Measurements from ENCODE around the gene BAAT. TPM values are rescaled to one million over a fixed set of nuclear protein-coding genes. Genes with fewer than 3 reads are reported as not detected.

BAAT gene
- total RNA-seq, 2 experiments from 2014 or later: 0.08 TPM; not detected in 1

GRCh38 chr9:101399643-101399970, 14.8 kb upstream of the BAAT start:
- ChIA-PET CTCF (no interaction called here), POLR2A (interaction anchor here (1.5 to 1.6 kb wide), 2 partner anchors 9 to 134 kb away, joined by 4 read pairs; partner anchors contain the start of gene RNF20)

DNA sequence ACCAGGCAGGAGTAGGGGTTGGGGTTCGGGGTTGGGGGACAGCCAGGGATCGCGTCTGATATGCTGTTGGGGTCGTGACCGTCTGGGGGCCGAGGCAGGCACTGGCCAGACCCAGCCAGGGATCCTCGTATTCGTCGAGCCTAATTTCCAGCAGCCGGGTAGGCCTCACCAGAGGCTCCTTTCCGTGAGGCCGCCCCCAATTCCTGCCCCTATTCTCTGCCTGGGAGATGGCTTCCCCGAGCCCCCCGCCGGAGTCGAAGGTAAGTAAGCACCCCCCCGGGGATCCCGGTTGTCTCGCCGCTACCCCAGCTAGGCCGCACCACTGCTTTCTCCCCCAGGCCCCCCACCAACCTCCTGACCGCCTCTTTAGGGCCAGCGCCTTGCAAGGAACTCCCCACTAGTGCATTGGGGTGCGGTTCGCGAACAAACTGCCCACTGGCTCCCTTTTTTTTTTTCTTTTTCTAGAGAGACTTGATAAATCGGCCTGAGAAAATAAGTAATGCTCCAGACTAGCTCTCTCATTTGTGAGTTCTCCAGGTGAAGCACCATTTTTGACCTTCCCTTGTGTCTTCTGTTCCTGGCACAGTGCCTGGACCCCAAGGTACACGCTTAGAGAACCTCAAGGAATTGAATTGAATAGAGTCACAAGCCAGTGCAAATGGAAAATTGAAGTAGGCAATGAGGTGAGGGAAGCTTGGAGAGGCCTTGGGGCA, 14.3 kb upstream of the BAAT start:
- CTCF ChIA-PET: interaction anchor here (1.0 kb wide), 1 partner anchor 134 kb away, joined by 4 read pairs; the partner anchor contains the start of gene RNF20
- POLR2A ChIA-PET: interaction anchor here (1.5 to 1.6 kb wide), 2 partner anchors 9 to 134 kb away, joined by 4 read pairs; partner anchors contain the start of gene RNF20

GRCh38 chr9:101398068-101398929, 13.5 kb upstream of the BAAT start, which contains the start of the genes MRPL50 and ZNF189:
Gene MRPL50 (minus strand): TSS chr9:101398618. CDS start chr9:101398592, 26 bp downstream.
Gene ZNF189 (plus strand): TSS chr9:101398851. CDS start chr9:101399157, 306 bp downstream.
- POLR2A ChIA-PET: interaction anchor here (1.5 to 1.6 kb wide), 2 partner anchors 10 to 135 kb away, joined by 4 read pairs; partner anchors contain the start of gene RNF20
- CTCF ChIA-PET: interaction anchor here (1.0 kb wide), 1 partner anchor 135 kb away, joined by 4 read pairs; the partner anchor contains the start of gene RNF20

- CTCF ChIA-PET: no interaction called here
- POLR2A ChIA-PET: no interaction called here
These were observed 12.9 kb upstream of the BAAT start for GRCh38 chr9:101397746-101398067.

GRCh38 chr9:101394687-101395086, 9.9 kb upstream of the BAAT start:
- CTCF ChIA-PET: no interaction called here
- POLR2A ChIA-PET: no interaction called here

DNA sequence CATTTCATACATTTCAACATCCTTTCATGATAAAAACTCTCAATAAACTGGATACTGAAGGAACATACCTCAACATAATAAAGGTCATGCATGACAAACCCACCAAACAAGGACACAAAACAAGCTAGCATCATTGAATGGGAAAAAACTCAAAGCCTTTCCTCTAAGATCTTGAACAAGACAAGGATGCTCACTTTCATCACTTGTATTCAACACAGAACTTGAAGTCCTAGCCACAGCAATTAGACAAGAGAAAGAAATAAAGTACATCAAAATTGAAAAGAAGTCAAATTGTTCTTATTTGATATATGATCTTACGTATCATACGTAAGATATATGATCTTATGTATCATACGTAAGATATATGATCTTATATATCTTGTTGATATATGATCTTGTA, 8.3 kb upstream of the BAAT start:
- ChIA-PET POLR2A (no interaction called here), CTCF (no interaction called here)

DNA sequence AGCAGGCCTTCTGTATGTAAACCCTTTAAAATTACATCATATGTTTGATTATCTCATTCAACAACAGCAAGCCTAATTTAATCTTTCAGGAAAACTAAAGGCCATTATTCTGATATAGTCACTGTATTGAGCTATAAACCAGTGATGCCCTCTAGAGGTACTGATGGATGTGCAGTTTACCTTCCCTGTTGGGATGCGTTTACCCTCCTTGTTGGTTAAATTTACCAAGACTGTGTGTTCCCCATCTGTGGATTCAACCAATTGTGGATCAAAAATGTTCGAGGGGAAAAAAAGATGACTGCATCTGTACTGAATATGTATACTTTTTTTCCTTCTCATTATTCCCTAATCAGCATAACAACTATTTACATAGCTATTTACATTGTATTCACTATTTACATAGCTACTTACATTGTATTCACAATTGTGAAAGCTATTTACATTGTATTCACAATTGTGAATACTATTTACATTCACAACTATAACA, 3.7 kb upstream of the BAAT start:
- CTCF ChIA-PET: no interaction called here
- POLR2A ChIA-PET: interaction anchor here (0.7 kb wide), 1 partner anchor 8 kb away, joined by 4 read pairs; no protein-coding TSS in a partner anchor

DNA sequence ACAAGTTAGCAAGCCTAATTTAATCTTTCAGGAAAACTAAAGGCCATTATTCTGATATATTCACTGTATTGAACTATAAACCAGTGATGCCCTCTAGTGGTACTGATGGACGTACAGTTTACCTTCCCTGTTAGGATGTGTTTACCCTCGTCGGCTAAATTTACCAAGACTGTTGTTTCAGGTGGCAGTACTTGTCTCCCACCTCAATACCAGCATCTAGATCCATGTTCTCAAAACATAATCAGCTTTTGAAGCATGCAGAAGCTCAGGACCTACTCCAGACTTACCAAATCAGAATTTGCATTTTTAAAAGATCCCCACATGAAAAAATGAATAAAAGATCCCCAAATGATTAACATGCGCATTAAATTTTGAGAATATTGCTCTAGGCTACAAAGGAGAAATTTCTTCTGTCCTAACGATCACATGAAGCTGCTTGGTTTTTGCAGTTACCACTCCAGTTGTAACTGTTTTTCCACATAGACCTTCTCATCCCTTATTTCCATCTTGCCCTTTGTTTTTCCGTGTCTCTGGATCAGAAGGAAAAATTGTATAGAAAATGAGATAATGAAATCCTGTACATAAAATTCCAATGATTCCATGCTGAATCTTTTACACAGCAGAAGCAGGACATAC, 3.2 kb upstream of the BAAT start:
- POLR2A ChIA-PET: interaction anchor here (0.7 kb wide), 1 partner anchor 8 kb away, joined by 4 read pairs; no protein-coding TSS in a partner anchor
- CTCF ChIA-PET: no interaction called here

GRCh38 chr9:101383361-101383760, 1.4 kb downstream of the BAAT start:
- POLR2A ChIA-PET: no interaction called here
- CTCF ChIA-PET: no interaction called here

DNA sequence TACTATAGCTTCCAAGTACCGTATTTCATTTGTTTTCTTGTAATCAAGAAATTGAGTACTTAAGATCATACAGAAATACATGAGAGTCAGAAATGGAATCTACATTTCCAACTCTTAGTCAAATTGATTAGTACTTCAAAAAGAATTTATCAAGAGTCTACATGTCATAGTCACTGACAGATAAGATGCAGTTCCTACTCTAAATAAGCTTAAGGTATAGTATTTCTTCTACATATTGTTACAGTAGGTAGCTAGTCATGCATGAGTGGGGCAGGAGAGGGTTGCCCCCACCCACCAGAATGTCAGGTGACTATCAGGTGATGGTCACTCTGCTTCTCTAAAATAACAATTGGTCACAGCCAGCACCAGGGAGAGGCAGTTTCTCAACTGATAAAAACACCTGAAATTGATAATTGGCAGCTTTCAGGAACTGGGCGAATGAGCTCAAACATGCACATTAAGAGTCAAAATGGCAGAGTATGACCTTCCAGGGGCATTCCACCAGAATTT, 2.9 kb downstream of the BAAT start:
- CTCF ChIA-PET: no interaction called here
- POLR2A ChIA-PET: no interaction called here

DNA sequence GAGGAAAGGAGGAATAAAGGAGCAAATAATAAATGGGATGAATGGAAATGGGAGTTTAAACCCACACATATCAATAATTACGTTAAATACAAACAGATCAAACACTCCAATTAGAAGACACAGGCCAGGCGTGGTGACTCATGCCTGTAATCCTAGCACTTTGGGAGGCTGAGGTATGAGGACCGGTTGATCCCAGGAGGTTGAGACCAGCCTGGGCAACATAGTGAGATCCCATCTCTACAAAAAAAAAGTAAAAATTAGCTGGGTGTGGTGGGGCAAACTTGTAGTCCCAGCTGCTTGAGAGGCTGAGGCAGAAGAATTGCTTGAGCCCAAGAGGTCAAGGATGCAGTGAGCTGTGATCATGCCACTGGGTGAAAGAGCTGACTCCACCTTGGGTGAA, 3.7 kb downstream of the BAAT start:
- POLR2A ChIA-PET: no interaction called here
- CTCF ChIA-PET: no interaction called here

DNA sequence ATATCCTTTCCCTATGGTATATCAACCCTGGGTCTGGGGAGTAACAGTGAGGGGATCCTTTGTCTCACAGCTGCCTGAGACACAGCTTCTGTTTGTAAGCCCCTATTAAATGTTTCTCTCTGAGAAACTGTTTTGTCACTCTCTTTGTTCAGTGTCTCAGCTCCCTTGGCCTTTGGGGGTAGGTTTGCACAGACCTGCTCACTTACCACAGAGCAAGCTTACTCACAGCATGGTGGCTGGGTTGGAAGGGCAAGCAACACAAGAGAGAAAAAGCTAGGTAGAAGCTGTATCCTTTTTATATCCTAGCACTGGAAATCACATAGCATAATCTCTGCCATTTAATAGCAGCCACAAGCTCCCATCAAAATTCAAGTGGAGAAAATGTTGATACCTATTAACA, 4.5 kb downstream of the BAAT start:
- ChIA-PET POLR2A (no interaction called here), CTCF (no interaction called here)

GRCh38 chr9:101376111-101376848, 8.5 kb downstream of the BAAT start:
- CTCF ChIA-PET: no interaction called here
- POLR2A ChIA-PET: no interaction called here

- CTCF ChIA-PET: no interaction called here
- POLR2A ChIA-PET: no interaction called here
These were observed 9.3 kb downstream of the BAAT start for GRCh38 chr9:101375546-101375945.

GRCh38 chr9:101372327-101373118, 12.3 kb downstream of the BAAT start:
- POLR2A ChIA-PET: no interaction called here
- CTCF ChIA-PET: no interaction called here

DNA sequence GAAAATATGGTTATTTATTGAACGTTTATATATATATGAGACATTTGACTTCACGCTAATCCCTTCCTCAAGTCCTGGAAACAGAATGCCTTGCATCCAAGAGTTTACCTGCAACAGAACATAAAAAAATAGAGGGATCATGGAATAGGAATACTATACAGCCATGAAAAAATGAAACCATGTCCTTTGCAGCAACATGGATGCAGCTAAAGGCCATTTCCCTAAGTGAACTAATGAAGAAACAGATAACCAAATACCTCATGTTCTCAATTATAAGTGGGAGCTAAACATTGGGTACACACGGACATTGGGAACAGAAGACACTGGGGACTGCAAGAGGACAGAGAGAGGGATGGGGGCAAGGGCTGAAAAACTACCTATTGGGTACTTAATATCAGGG, 13.0 kb downstream of the BAAT start:
- POLR2A ChIA-PET: no interaction called here

DNA sequence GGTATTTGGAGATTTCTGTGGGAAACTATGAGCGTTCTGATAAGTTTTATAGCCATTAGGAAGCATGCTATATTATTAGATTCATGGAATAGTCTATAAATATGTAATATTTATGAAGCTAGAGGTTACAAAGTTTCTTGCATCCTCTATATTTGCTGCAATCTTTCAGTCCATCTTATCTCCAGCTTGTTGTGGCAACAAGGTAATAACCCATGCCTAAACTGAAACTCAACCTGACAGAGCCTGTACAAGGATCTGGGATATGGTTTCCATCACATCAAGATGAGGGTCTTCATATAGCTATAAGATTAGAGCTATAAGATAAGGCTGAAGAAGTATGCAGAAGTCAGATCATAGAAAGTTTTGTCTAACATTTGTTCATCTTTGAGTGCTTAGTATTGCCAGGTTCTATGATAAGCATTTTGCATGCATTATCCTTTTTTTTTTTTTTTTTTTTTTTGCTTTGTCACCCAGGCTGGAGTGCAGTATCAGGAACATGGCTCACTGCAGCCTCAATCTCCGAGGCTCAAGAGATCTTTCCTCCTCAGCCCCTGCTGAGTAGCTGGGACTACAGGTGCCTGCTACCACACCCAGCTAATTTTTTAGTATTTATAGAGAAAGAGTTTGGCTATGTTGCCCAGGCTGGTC, 14.8 kb downstream of the BAAT start:
- POLR2A ChIA-PET: no interaction called here
- CTCF ChIA-PET: no interaction called here

More for the DNA sequence above, 13.0 kb downstream of the BAAT start:
- CTCF ChIA-PET: no interaction called here

- CTCF ChIA-PET: no interaction called here
These were observed 15.5 kb downstream of the BAAT start for GRCh38 chr9:101369286-101369685.

More at GRCh38 chr9:101369286-101369685, 15.5 kb downstream of the BAAT start:
- POLR2A ChIA-PET: no interaction called here

All from activated CD8-positive, alpha-beta memory T cell treated with anti-CD3 and anti-CD28 coated beads for 36 hours (primary cell).